Measurements from ENCODE around the gene LAG3.

The LAG3 gene

DNA sequence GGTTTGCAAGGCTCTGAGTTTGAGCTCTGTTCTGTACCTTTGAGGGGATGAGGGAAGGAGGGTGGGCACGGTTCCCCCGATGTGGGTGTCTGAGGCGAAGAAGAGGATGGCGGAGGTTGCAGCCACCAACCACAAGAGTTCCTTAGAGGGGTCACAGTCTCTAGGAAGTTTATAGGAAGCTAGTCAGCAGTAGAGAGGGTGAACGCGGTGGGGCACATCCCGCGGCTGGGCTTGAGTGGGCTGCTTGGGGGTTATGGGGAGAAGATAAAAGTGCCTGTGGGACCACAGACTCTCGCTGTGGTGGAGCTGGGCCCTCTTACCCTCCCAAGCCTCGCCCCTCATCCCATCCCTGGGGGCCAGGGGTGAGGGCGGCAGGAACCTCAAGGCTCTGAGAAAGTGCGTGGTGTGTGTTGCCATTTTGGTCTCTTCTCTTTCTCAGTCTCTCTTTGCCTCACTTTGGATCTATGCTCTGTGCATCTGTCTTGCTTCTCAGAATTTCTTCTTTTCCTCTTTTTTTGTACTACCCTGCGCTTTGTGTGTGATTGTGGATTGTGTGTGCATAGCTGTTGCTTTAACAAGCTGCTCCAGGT, 19.7 kb downstream of the LAG3 start:
- DNase-seq (ENCODE audit: low read depth), result no peak
- TF ChIP-seq, protein P1, sequence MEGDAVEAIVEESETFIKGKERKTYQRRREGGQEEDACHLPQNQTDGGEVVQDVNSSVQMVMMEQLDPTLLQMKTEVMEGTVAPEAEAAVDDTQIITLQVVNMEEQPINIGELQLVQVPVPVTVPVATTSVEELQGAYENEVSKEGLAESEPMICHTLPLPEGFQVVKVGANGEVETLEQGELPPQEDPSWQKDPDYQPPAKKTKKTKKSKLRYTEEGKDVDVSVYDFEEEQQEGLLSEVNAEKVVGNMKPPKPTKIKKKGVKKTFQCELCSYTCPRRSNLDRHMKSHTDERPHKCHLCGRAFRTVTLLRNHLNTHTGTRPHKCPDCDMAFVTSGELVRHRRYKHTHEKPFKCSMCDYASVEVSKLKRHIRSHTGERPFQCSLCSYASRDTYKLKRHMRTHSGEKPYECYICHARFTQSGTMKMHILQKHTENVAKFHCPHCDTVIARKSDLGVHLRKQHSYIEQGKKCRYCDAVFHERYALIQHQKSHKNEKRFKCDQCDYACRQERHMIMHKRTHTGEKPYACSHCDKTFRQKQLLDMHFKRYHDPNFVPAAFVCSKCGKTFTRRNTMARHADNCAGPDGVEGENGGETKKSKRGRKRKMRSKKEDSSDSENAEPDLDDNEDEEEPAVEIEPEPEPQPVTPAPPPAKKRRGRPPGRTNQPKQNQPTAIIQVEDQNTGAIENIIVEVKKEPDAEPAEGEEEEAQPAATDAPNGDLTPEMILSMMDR (conservative IDR thresholded peaks at IDR 0.05; ENCODE audit: low read depth, low read length), result no peak
- no peak overlapping the region for H3K4me3 ChIP-seq (ENCODE audit: low read depth, low read length)

DNA sequence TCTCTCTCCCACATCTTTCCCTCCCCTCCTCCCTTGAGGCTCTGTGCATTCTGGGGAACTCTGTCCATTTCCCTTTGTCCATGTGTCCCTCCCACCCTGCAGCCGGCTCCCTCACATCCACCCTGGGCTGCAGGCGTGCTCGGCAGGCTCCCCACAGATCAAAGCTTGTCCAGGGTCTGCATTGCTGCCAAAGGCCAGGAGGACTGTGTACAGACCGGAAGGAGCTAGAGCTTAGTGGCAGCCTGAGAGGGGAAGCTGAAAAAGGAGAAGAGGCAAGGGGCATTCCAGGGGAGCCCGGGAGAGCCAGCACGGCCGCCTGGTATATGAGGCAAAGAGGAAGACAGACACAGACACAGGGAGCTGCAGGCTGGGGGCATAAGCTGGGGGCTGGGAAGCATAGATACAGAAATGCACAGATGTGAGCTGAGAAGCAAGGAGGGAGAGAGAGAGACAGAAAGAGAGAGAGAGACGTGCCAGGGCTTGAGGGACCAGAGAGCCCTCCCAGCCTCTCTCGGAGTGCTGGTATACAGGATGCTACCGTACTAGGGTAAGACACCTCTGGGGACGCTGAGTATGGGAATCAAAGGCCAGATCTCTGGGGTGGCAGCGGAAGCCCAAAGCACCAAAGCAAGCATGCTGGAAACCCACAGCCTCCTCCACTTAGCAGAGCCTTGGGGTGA, 20.3 kb downstream of the LAG3 start:
- DNase-seq (ENCODE audit: low read depth), result no peak
- TF ChIP-seq, protein P1 (conservative IDR thresholded peaks at IDR 0.05; ENCODE audit: low read depth, low read length), result no peak
- peak overlapping the region; percentile 6 for H3K4me3 ChIP-seq (ENCODE audit: low read depth, low read length)

DNA sequence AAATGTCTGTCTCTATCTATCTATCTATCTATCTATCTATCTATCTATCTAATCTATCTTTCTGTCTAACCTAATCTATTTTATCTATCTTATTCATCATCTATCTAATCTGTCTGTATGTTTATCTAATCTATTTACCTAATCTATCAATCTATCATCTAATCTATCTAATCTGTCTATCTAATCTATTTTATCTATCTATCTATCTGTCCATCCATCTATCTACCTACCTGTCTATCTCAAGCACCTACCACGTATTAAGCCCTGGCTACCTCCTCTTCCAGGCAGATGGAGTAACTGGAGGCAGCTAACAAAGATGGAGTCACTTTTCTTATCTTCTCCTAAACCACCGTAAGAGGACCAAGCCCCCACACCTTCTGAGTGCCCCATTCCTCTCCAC, 22.8 kb downstream of the LAG3 start:
- no peak overlapping the region for H3K4me3 ChIP-seq (ENCODE audit: low read depth, low read length)
- TF ChIP-seq, protein P1 (conservative IDR thresholded peaks at IDR 0.05; ENCODE audit: low read depth, low read length), result no peak
- no peak for DNase-seq (ENCODE audit: low read depth)

DNA sequence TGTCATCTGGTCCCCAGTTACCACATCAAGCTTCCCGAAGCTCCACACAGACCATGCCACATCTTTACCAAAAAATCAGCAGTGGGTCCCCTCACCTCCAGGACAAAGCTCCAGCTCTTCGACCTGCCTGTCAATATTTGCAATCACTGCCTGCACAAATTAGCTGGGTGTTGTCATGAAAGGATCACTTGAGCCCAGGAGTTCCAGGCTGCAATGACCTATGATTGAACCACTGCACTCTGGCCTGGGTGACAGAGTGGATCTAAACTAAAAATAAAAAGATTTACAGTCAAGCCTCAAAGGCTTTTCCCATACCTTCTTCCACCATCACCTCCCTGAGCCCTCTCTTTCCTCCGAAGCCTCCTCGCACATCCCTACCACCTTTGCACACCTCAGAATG, 24.3 kb downstream of the LAG3 start:
- TF ChIP-seq, protein P1 (conservative IDR thresholded peaks at IDR 0.05; ENCODE audit: low read depth, low read length), result no peak
- no peak for DNase-seq (ENCODE audit: low read depth)
- no peak overlapping the region for H3K4me3 ChIP-seq (ENCODE audit: low read depth, low read length)

DNA sequence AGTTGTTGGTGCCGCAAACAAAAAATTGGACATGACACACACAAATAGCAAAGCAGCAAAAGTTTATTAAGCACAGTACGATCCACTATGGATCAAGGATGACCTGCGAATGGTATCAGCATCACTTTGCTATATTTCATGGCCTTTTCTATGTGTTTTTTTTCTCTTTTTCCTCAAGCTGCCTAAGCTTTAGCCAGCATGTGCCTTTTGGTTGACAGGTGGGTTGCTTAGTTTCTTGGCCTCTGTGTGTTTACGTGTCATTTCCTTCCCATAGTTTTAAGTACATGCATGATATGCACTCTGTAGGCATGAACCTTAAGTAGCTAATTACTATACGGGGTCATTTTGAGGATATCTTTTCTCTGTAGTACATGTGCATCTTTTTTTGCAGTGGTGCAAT, 26.8 kb downstream of the LAG3 start:
- TF ChIP-seq, protein P1 (conservative IDR thresholded peaks at IDR 0.05; ENCODE audit: low read depth, low read length), result no peak
- no peak for DNase-seq (ENCODE audit: low read depth)

DNA sequence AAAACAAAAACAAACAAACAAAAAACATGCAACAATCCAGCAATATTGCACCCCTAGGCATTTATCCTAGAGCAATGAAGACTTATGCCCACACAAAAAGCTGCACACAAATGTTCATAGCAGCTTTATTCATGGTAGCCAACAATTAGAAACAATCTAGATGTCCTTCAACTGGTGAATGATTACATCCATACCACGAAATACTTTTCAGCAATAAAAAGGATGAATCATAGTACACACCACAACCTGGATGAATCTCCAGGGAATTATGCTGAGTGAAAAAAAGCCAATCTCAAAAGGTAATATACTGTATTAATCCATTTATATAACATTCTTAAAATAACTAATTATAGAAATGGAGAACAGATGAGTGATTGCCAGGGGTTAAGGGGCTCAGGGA, 34.9 kb downstream of the LAG3 start:
- no peak for DNase-seq (ENCODE audit: low read depth)
- TF ChIP-seq, protein P1 (conservative IDR thresholded peaks at IDR 0.05; ENCODE audit: low read depth, low read length), result no peak
- H3K4me3 ChIP-seq (ENCODE audit: low read depth, low read length), result no peak overlapping the region

More for the DNA sequence above, 26.8 kb downstream of the LAG3 start:
- no peak overlapping the region for H3K4me3 ChIP-seq (ENCODE audit: low read depth, low read length)

DNA sequence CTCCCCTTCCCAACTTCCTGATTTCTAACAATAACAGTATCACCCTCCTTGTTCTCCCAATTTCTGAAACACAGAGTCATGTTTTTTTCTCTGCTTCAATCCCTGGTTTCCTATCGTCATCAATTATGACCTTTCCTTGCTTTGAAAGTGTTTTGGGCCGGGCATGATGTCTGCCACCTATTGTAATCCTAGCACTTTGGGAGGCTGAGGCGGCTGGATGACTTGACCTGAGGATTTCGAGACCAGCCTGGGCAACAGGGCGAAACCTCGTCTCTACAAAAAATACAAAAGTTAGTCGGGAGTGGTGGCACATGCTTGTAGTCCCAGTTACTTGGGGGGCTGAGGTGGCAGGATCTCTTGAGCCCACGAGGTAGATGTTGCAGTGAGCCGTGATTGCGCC, 36.7 kb downstream of the LAG3 start:
- TF ChIP-seq, protein P1 (conservative IDR thresholded peaks at IDR 0.05; ENCODE audit: low read depth, low read length), result no peak

More for the DNA sequence above, 36.7 kb downstream of the LAG3 start:
- no peak for DNase-seq (ENCODE audit: low read depth)
- no peak overlapping the region for H3K4me3 ChIP-seq (ENCODE audit: low read depth, low read length)
